CD4-positive, alpha-beta T cell treated with Interleukin-4 for 4 hours (primary cell): ENCODE data around the gene C4B.
"Not testable (repeated sequence)": the region's sequence is repeated elsewhere in the genome, so short reads cannot be mapped to it uniquely, and the experiment has no call there.

ENCODE experiments used
- DNase-seq: peaks from one replicate; pipeline ENCODE4 v3.0.0-alpha.2; 2020

Gene C4B

GRCh38 chr6:32056254-32056653, 41.7 kb downstream of the C4B start:
- DNase-seq: no peak

GRCh38 chr6:32057966-32058365, 43.4 kb downstream of the C4B start:
- no peak for DNase-seq

- DNase-seq: no peak
Observed at GRCh38 chr6:32058511-32058963, 43.9 kb downstream of the C4B start.

- DNase-seq: no peak
Observed at GRCh38 chr6:32060966-32061655, 46.5 kb downstream of the C4B start.

GRCh38 chr6:32064706-32065105, 50.1 kb downstream of the C4B start:
- no peak for DNase-seq

GRCh38 chr6:32067521-32067920, 52.9 kb downstream of the C4B start:
- not testable (repeated sequence) for DNase-seq

GRCh38 chr6:32068315-32068714, 53.7 kb downstream of the C4B start:
- not testable (repeated sequence) for DNase-seq

- DNase-seq: no peak
Observed at GRCh38 chr6:32068867-32069266, 54.3 kb downstream of the C4B start.

GRCh38 chr6:32069460-32069859, 54.9 kb downstream of the C4B start:
- no peak for DNase-seq

GRCh38 chr6:32069878-32070515, 55.4 kb downstream of the C4B start:
- no peak for DNase-seq

- DNase-seq: no peak
Observed at GRCh38 chr6:32070814-32071543, 56.4 kb downstream of the C4B start.

GRCh38 chr6:32073101-32073500, 58.5 kb downstream of the C4B start:
- no peak for DNase-seq

GRCh38 chr6:32073613-32074012, 59.0 kb downstream of the C4B start:
- no peak for DNase-seq

- no peak for DNase-seq
Observed at GRCh38 chr6:32074996-32075532, 60.5 kb downstream of the C4B start.

- DNase-seq: no peak
Observed at GRCh38 chr6:32075781-32076180, 61.2 kb downstream of the C4B start.

GRCh38 chr6:32076321-32076809, 61.8 kb downstream of the C4B start:
- no peak for DNase-seq

- DNase-seq: no peak
Observed at GRCh38 chr6:32079566-32080290, 65.1 kb downstream of the C4B start.

GRCh38 chr6:32081168-32081990, 66.8 kb downstream of the C4B start:
- DNase-seq: no peak

- DNase-seq: no peak
Observed at GRCh38 chr6:32082478-32082877, 67.9 kb downstream of the C4B start.

- DNase-seq: no peak
Observed at GRCh38 chr6:32082935-32083334, 68.3 kb downstream of the C4B start.

- DNase-seq: no peak
Observed at GRCh38 chr6:32083812-32084768, 69.5 kb downstream of the C4B start.
